ENCODE results near the gene OXLD1. TPM values are rescaled to one million over a fixed set of nuclear protein-coding genes. Genes with fewer than 3 reads are reported as not detected.
A peak's percentile ranks its signal among the peaks of the same experiment; 100 is the strongest.

Gene OXLD1
- total RNA-seq, 2 donors from 2014 or later = 30.2 to 36.5 TPM

- WGBS, 2 experiments (ENCODE audit: insufficient coverage in 1 of 2, insufficient read length in 1 of 2) = 0% methylated on average over 74 to 112 of the region's 112 CpGs
- Histone ChIP-seq H3K27me3 (ENCODE audit: control insufficient read depth, insufficient read depth, low read length, poor library complexity, severe bottlenecking) (no peaks in the 10 kb centered on the region), H3K4me1 (ENCODE audit: control insufficient read depth, insufficient read depth, low read length) (peaks cover 5% of the 10 kb centered on the region), H3K27ac (ENCODE audit: low read depth, low read length) (peak within 1 kb of the TSS; percentile 88), H3K36me3 (ENCODE audit: control insufficient read depth, insufficient read depth, low read length) (peaks cover 41% of the 10 kb centered on the region), H3K9me3 (ENCODE audit: control insufficient read depth, low read length) (no peaks in the 10 kb centered on the region), H3K9ac (ENCODE audit: extremely low read depth, low read length, poor library complexity, severe bottlenecking) (peak within 1 kb of the TSS; percentile 91), H3K4me3 (ENCODE audit: low read length) (peak within 1 kb of the TSS; percentile 85)
- H3K4me3 Mint-ChIP-seq = peak within 1 kb of the TSS; percentile 85
- peaks cover 14% of the 10 kb centered on the region for H3K4me1 Mint-ChIP-seq
- peaks cover 25% of the 10 kb centered on the region for H3K36me3 Mint-ChIP-seq (ENCODE audit: low read depth)
- no peaks in the 10 kb centered on the region for H3K27me3 Mint-ChIP-seq (ENCODE audit: insufficient read depth)
- H3K9me3 Mint-ChIP-seq = no peaks in the 10 kb centered on the region
- peak within 1 kb of the TSS; percentile 91 for H3K27ac Mint-ChIP-seq
- no peak for TF ChIP-seq CTCF (conservative IDR thresholded peaks at IDR 0.05)
- DNase-seq = peak; percentile 100
Measured at GRCh38 chr17:81683584-81684441, 17.4 kb upstream of the OXLD1 start, which contains the start of the genes ARL16 and HGS. Gene ARL16 (minus strand): TSS chr17:81683797. CDS start chr17:81683753, 44 bp downstream. Gene HGS (plus strand): TSS chr17:81684011. CDS start chr17:81684067, 56 bp downstream.

GRCh38 chr17:81683208-81683583 is 16.8 kb upstream of the OXLD1 start:
- 1% methylated on average over 20 to 37 of the region's 37 CpGs for WGBS, 2 experiments (ENCODE audit: insufficient coverage in 1 of 2, insufficient read length in 1 of 2)
- peaks cover 5% of the 10 kb centered on the region for H3K4me1 ChIP-seq (ENCODE audit: control insufficient read depth, insufficient read depth, low read length)
- Mint-ChIP-seq H3K4me1 (peaks cover 14% of the 10 kb centered on the region), H3K4me3 (peak overlapping the region; percentile 85), H3K27me3 (ENCODE audit: insufficient read depth) (no peaks in the 10 kb centered on the region), H3K36me3 (ENCODE audit: low read depth) (peaks cover 22% of the 10 kb centered on the region), H3K27ac (peak overlapping the region; percentile 91), H3K9me3 (no peaks in the 10 kb centered on the region)
- no peak for DNase-seq
- H3K27ac ChIP-seq (ENCODE audit: low read depth, low read length) = peak overlapping the region; percentile 88
- no peaks in the 10 kb centered on the region for H3K27me3 ChIP-seq (ENCODE audit: control insufficient read depth, insufficient read depth, low read length, poor library complexity, severe bottlenecking)
- peak overlapping the region; percentile 85 for H3K4me3 ChIP-seq (ENCODE audit: low read length)
- H3K9me3 ChIP-seq (ENCODE audit: control insufficient read depth, low read length) = no peaks in the 10 kb centered on the region
- H3K36me3 ChIP-seq (ENCODE audit: control insufficient read depth, insufficient read depth, low read length) = peaks cover 35% of the 10 kb centered on the region
- peak overlapping the region; percentile 86 for H3K9ac ChIP-seq (ENCODE audit: extremely low read depth, low read length, poor library complexity, severe bottlenecking)
- no peak for TF ChIP-seq CTCF (conservative IDR thresholded peaks at IDR 0.05)

GRCh38 chr17:81682565-81683207 is 16.3 kb upstream of the OXLD1 start:
- H3K36me3 Mint-ChIP-seq (ENCODE audit: low read depth) = peaks cover 22% of the 10 kb centered on the region
- no peak for TF ChIP-seq CTCF (conservative IDR thresholded peaks at IDR 0.05)
- 54 to 58% methylated on average over 13 to 19 of the region's 19 CpGs for WGBS, 2 experiments (ENCODE audit: insufficient coverage in 1 of 2, insufficient read length in 1 of 2)

More at GRCh38 chr17:81682565-81683207, 16.3 kb upstream of the OXLD1 start:
- Mint-ChIP-seq H3K27me3 (ENCODE audit: insufficient read depth) (no peaks in the 10 kb centered on the region), H3K9me3 (no peaks in the 10 kb centered on the region), H3K4me3 (peak overlapping the region; percentile 85), H3K4me1 (peaks cover 14% of the 10 kb centered on the region), H3K27ac (peak overlapping the region; percentile 91)
- peaks cover 29% of the 10 kb centered on the region for H3K36me3 ChIP-seq (ENCODE audit: control insufficient read depth, insufficient read depth, low read length)
- peak overlapping the region; percentile 86 for H3K9ac ChIP-seq (ENCODE audit: extremely low read depth, low read length, poor library complexity, severe bottlenecking)
- no peaks in the 10 kb centered on the region for H3K27me3 ChIP-seq (ENCODE audit: control insufficient read depth, insufficient read depth, low read length, poor library complexity, severe bottlenecking)
- peaks cover 5% of the 10 kb centered on the region for H3K4me1 ChIP-seq (ENCODE audit: control insufficient read depth, insufficient read depth, low read length)
- H3K27ac ChIP-seq (ENCODE audit: low read depth, low read length) = peak overlapping the region; percentile 88
- no peaks in the 10 kb centered on the region for H3K9me3 ChIP-seq (ENCODE audit: control insufficient read depth, low read length)
- H3K4me3 ChIP-seq (ENCODE audit: low read length) = peak overlapping the region; percentile 85
- peak; percentile 61 for DNase-seq

Measured in endodermal cell (in vitro differentiated cells).